ENCODE measurements around the gene KLK6.

KLK6 gene

DNA sequence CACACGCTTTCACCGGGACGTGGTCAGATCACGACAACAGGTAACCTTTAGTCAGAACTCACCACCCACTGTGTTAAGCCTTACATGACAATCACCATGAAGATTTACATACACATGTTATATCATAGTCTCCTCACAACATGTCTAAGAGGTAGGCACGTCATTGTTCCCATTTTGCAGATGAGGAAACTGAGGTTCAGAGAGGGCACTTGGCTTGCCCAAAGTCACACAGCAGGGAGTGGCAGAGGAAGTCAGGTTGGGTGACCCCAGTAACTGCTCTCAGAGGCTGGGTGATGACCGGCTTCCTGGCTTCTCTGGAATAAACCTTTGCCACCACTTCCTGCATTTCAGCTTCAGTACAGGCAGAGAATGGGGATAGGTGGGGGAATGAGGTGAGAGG is 44.9 kb upstream of the KLK6 start:
- Histone ChIP-seq H3K9ac (no peak overlapping the region), H2AFZ (ENCODE audit: low read depth) (no peak overlapping the region), H3K36me3 (ENCODE audit: insufficient read depth) (no peaks in the 10 kb centered on the region), H3K4me1 (ENCODE audit: low read depth, poor library complexity, severe bottlenecking) (no peaks in the 10 kb centered on the region), H4K20me1 (ENCODE audit: insufficient read depth) (no peaks in the 10 kb centered on the region), H3K27ac (no peak overlapping the region), H3K4me2 (no peak overlapping the region), H3K27me3 (ENCODE audit: insufficient read depth, low read depth) (no peaks in the 10 kb centered on the region), H3K4me3 (IDR thresholded peaks at IDR 0.05; ENCODE audit: insufficient read depth, low read depth, low read length) (no peak overlapping the region), H3K79me2 (ENCODE audit: insufficient read depth, low read depth) (no peaks in the 10 kb centered on the region)
- TF ChIP-seq, protein P1, sequence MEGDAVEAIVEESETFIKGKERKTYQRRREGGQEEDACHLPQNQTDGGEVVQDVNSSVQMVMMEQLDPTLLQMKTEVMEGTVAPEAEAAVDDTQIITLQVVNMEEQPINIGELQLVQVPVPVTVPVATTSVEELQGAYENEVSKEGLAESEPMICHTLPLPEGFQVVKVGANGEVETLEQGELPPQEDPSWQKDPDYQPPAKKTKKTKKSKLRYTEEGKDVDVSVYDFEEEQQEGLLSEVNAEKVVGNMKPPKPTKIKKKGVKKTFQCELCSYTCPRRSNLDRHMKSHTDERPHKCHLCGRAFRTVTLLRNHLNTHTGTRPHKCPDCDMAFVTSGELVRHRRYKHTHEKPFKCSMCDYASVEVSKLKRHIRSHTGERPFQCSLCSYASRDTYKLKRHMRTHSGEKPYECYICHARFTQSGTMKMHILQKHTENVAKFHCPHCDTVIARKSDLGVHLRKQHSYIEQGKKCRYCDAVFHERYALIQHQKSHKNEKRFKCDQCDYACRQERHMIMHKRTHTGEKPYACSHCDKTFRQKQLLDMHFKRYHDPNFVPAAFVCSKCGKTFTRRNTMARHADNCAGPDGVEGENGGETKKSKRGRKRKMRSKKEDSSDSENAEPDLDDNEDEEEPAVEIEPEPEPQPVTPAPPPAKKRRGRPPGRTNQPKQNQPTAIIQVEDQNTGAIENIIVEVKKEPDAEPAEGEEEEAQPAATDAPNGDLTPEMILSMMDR (conservative IDR thresholded peaks at IDR 0.05; ENCODE audit: low read depth, low read length): no peak

DNA sequence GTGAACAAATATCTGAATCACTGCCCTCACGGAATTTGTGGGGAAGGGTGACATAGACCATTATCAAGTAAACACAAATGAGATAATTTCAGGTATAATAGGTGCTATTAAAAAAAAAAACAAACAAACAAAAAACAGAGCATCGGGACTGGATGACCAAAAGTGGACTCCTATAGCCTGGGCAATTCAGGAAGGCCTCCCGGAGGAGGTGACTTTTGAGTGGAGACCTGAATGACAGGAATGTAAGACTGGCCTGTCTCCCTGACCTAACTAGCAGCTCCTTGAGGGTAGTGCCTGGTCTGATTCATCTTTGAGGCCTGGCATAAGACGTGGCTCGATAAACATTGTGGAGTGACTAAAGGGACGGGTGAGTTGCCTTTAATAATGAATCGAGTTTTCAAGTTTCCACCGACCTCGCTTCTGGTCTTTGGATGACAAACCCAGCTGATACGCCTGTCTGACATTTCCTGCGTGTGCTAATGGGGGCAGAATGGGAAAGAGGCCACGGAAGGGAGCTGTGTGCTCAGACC is 43.3 kb upstream of the KLK6 start:
- TF ChIP-seq, protein P1 (conservative IDR thresholded peaks at IDR 0.05; ENCODE audit: low read depth, low read length): no peak
- no peak overlapping the region for H3K4me2 ChIP-seq
- H3K79me2 ChIP-seq (ENCODE audit: insufficient read depth, low read depth): no peaks in the 10 kb centered on the region

DNA sequence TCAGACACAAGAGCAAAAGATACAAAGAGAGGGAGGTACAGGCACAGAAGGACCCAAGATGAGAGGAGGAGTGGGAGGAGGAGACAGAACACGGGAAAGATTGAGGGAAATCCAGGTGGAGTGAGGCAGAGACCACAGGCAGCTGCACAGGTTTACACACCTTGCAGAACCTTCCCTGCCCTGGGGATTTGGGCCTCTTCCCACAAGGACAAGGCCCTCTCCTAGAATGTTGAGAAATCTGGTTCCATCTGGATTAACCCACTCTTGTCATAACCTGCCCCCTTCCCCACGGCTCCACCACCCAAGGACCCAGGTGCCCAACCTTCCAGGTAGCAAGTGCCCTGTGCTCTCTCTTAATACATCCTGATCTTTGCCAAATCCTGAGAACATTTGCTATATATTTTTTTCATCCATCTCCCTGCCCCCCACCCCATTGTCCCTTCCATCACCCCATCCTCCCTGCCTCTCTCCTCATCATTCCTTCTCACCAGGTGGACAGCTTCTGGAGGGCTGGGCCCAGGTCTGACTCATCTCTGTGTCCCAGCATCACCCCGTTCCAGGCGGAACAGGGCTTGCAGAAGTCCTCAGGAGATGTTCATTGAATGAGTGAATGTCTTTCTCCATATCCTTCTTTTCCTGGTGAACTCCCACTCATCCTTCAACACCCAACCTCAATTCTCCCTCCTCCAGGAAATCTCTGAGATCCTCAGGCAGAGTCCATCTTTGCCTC is 40.8 kb upstream of the KLK6 start:
- no peaks in the 10 kb centered on the region for H3K36me3 ChIP-seq (ENCODE audit: insufficient read depth)
- no peak overlapping the region for H3K4me3 ChIP-seq (IDR thresholded peaks at IDR 0.05; ENCODE audit: insufficient read depth, low read depth, low read length)
- H4K20me1 ChIP-seq (ENCODE audit: insufficient read depth): no peaks in the 10 kb centered on the region
- H3K4me1 ChIP-seq (ENCODE audit: low read depth, poor library complexity, severe bottlenecking): no peaks in the 10 kb centered on the region
- no peak overlapping the region for H2AFZ ChIP-seq (ENCODE audit: low read depth)
- no peak overlapping the region for H3K4me2 ChIP-seq
- H3K27ac ChIP-seq: no peak overlapping the region
- TF ChIP-seq, protein P1 (conservative IDR thresholded peaks at IDR 0.05; ENCODE audit: low read depth, low read length): no peak
- no peaks in the 10 kb centered on the region for H3K27me3 ChIP-seq (ENCODE audit: insufficient read depth, low read depth)
- H3K9ac ChIP-seq: no peak overlapping the region
- no peaks in the 10 kb centered on the region for H3K79me2 ChIP-seq (ENCODE audit: insufficient read depth, low read depth)

More for the DNA sequence above, 43.3 kb upstream of the KLK6 start:
- no peak overlapping the region for H3K27ac ChIP-seq
- H3K36me3 ChIP-seq (ENCODE audit: insufficient read depth): no peaks in the 10 kb centered on the region
- H3K27me3 ChIP-seq (ENCODE audit: insufficient read depth, low read depth): no peaks in the 10 kb centered on the region
- H4K20me1 ChIP-seq (ENCODE audit: insufficient read depth): no peaks in the 10 kb centered on the region
- no peak overlapping the region for H3K4me3 ChIP-seq (IDR thresholded peaks at IDR 0.05; ENCODE audit: insufficient read depth, low read depth, low read length)
- H3K9ac ChIP-seq: no peak overlapping the region
- H3K4me1 ChIP-seq (ENCODE audit: low read depth, poor library complexity, severe bottlenecking): no peaks in the 10 kb centered on the region
- H2AFZ ChIP-seq (ENCODE audit: low read depth): no peak overlapping the region

DNA sequence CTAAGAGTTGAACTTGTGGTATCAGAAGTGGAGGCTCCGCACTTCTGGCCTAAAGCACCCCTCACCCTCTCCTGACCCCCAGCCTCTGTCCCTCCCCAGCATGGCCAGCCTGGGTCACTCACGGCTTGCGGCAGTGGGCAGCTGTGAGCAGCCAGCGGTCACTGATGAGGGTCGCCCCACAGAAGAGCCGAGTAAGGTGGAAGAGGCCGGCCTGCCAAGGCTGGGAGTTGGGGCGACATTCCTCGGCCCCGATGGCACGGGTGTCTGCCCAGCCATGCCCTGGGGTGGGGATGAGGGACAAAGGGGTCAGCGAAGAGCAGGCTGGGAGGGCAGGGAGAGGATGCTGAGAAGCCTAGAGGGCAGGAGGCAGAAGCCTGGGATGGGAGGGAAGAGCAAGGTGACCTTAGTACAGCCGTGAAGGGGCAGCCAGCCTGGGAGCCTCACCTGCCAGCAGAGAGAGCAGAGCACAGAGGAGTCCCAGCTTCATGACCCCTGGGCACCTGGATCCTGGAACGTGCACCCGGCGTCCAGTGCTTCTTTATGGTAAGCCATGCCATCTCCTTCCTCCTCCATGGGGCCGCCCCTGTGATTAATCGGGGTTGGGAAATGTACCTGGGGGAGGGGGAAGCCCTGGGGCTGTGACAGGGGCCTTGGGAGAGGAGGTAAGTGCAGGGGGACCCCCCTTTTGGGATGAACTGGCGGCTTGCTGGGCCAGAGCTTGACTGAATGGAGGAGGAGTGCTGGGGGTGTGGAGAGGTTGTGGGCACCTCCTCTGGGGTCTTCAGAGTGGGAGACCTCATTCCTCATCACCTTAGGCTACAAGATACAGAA is 39.9 kb upstream of the KLK6 start:
- no peak overlapping the region for H3K9ac ChIP-seq
- no peaks in the 10 kb centered on the region for H3K79me2 ChIP-seq (ENCODE audit: insufficient read depth, low read depth)
- no peaks in the 10 kb centered on the region for H3K4me1 ChIP-seq (ENCODE audit: low read depth, poor library complexity, severe bottlenecking)
- H3K4me2 ChIP-seq: no peak overlapping the region
- H2AFZ ChIP-seq (ENCODE audit: low read depth): no peak overlapping the region
- no peaks in the 10 kb centered on the region for H3K36me3 ChIP-seq (ENCODE audit: insufficient read depth)
- H3K27me3 ChIP-seq (ENCODE audit: insufficient read depth, low read depth): no peaks in the 10 kb centered on the region
- no peak overlapping the region for H3K27ac ChIP-seq
- TF ChIP-seq, protein P1 (conservative IDR thresholded peaks at IDR 0.05; ENCODE audit: low read depth, low read length): no peak
- H3K4me3 ChIP-seq (IDR thresholded peaks at IDR 0.05; ENCODE audit: insufficient read depth, low read depth, low read length): no peak overlapping the region
- no peaks in the 10 kb centered on the region for H4K20me1 ChIP-seq (ENCODE audit: insufficient read depth)
